ENCODE results near the gene AUTS2. TPM values are rescaled to one million over a fixed set of nuclear protein-coding genes. Genes with fewer than 3 reads are reported as not detected.

The AUTS2 gene
- total and polyA plus RNA-seq, 7 experiments from 2014 or later = 0.40 to 31.7 (median 4.2) TPM

GRCh38 chr7:70137126-70137525, 538.9 kb downstream of the AUTS2 start:
- intact Hi-C loops (cut with micrococcal nuclease) = no loop called here
- Histone ChIP-seq H3K4me3 (ENCODE audit: low read length) (no peak overlapping the region), H3K9me3 (ENCODE audit: control insufficient read depth in 2 of 3, low read length in 3 of 3) (no peaks in the 10 kb centered on the region), H3K36me3 (ENCODE audit: control insufficient read depth in 2 of 3, insufficient read depth in 3 of 3, low read length in 3 of 3) (no peaks in the 10 kb centered on the region), H3K4me1 (ENCODE audit: control insufficient read depth in 2 of 2, insufficient read depth in 2 of 2, low read length in 2 of 2) (no peaks in the 10 kb centered on the region), H3K27me3 (ENCODE audit: control insufficient read depth in 2 of 2, insufficient read depth in 2 of 2, low read length in 2 of 2) (no peaks in the 10 kb centered on the region), H3K27ac (ENCODE audit: low read depth, low read length) (no peak overlapping the region)
- Mint-ChIP-seq H3K36me3 (no peaks in the 10 kb centered on the region), H3K4me1 (no peaks in the 10 kb centered on the region), H3K9me3 (peaks cover 0 to 5% (median 0%) of the 10 kb centered on the region in 11 donors), H3K27me3 (no peaks in the 10 kb centered on the region), H3K27ac (no peak overlapping the region), H3K4me3 (no peak overlapping the region)
- ATAC-seq = no peak
- no peak for DNase-seq
- CTCF ChIA-PET = no interaction called here
- POLR2A ChIA-PET = no interaction called here

- no peak overlapping the region for H3K27ac Mint-ChIP-seq
- intact Hi-C loops (cut with micrococcal nuclease) = loop anchor here in 1 of 2 donors (10.0 kb wide), 1 partner anchor 58 kb away; no protein-coding TSS in a partner anchor
- H3K9me3 Mint-ChIP-seq = peaks cover 0 to 5% (median 0%) of the 10 kb centered on the region in 11 donors
- no peaks in the 10 kb centered on the region for H3K4me1 ChIP-seq (ENCODE audit: control insufficient read depth in 2 of 2, insufficient read depth in 2 of 2, low read length in 2 of 2)
- H3K4me1 Mint-ChIP-seq = no peaks in the 10 kb centered on the region
- H3K4me3 Mint-ChIP-seq = no peak overlapping the region
- no peaks in the 10 kb centered on the region for H3K36me3 ChIP-seq (ENCODE audit: control insufficient read depth in 2 of 3, insufficient read depth in 3 of 3, low read length in 3 of 3)
- no peaks in the 10 kb centered on the region for H3K27me3 Mint-ChIP-seq
- no peaks in the 10 kb centered on the region for H3K9me3 ChIP-seq (ENCODE audit: control insufficient read depth in 2 of 3, low read length in 3 of 3)
- no peak for ATAC-seq
- H3K4me3 ChIP-seq (ENCODE audit: low read length) = no peak overlapping the region
- H3K27ac ChIP-seq (ENCODE audit: low read depth, low read length) = no peak overlapping the region
- no peaks in the 10 kb centered on the region for H3K27me3 ChIP-seq (ENCODE audit: control insufficient read depth in 2 of 2, insufficient read depth in 2 of 2, low read length in 2 of 2)
- CTCF ChIA-PET = no interaction called here
- POLR2A ChIA-PET = no interaction called here
- H3K36me3 Mint-ChIP-seq = no peaks in the 10 kb centered on the region
- no peak for DNase-seq
Measured at GRCh38 chr7:70142247-70142932, 544.1 kb downstream of the AUTS2 start.

- no peaks in the 10 kb centered on the region for H3K4me1 Mint-ChIP-seq
- CTCF ChIA-PET = no interaction called here
- no peaks in the 10 kb centered on the region for H3K4me1 ChIP-seq (ENCODE audit: control insufficient read depth in 2 of 2, insufficient read depth in 2 of 2, low read length in 2 of 2)
- no peaks in the 10 kb centered on the region for H3K27me3 ChIP-seq (ENCODE audit: control insufficient read depth in 2 of 2, insufficient read depth in 2 of 2, low read length in 2 of 2)
- ATAC-seq = no peak
- no peak overlapping the region for H3K4me3 ChIP-seq (ENCODE audit: low read length)
- intact Hi-C loops (cut with micrococcal nuclease) = loop anchor here in 1 of 2 donors (10.0 kb wide), 1 partner anchor 59 kb away; no protein-coding TSS in a partner anchor
- no peak for DNase-seq
- no peaks in the 10 kb centered on the region for H3K36me3 ChIP-seq (ENCODE audit: control insufficient read depth in 2 of 3, insufficient read depth in 3 of 3, low read length in 3 of 3)
- no peaks in the 10 kb centered on the region for H3K27me3 Mint-ChIP-seq
- POLR2A ChIA-PET = no interaction called here
- no peaks in the 10 kb centered on the region for H3K9me3 ChIP-seq (ENCODE audit: control insufficient read depth in 2 of 3, low read length in 3 of 3)
- no peaks in the 10 kb centered on the region for H3K36me3 Mint-ChIP-seq
- H3K9me3 Mint-ChIP-seq = peaks cover 0 to 5% (median 0%) of the 10 kb centered on the region in 11 donors
- no peak overlapping the region for H3K27ac Mint-ChIP-seq
- no peak overlapping the region for H3K4me3 Mint-ChIP-seq
- H3K27ac ChIP-seq (ENCODE audit: low read depth, low read length) = no peak overlapping the region
Measured at GRCh38 chr7:70143075-70144044, 545.1 kb downstream of the AUTS2 start.

- Mint-ChIP-seq H3K4me1 (no peaks in the 10 kb centered on the region), H3K27ac (no peak overlapping the region), H3K27me3 (no peaks in the 10 kb centered on the region), H3K4me3 (no peak overlapping the region), H3K36me3 (peaks cover 0 to 3% (median 0%) of the 10 kb centered on the region in 5 donors), H3K9me3 (peaks cover 0 to 18% (median 7%) of the 10 kb centered on the region in 11 donors)
- Histone ChIP-seq H3K9me3 (ENCODE audit: control insufficient read depth in 2 of 3, low read length in 3 of 3) (no peaks in the 10 kb centered on the region), H3K27ac (ENCODE audit: low read depth, low read length) (no peak overlapping the region), H3K27me3 (ENCODE audit: control insufficient read depth in 2 of 2, insufficient read depth in 2 of 2, low read length in 2 of 2) (no peaks in the 10 kb centered on the region), H3K4me3 (ENCODE audit: low read length) (no peak overlapping the region), H3K36me3 (ENCODE audit: control insufficient read depth in 2 of 3, insufficient read depth in 3 of 3, low read length in 3 of 3) (no peaks in the 10 kb centered on the region), H3K4me1 (ENCODE audit: control insufficient read depth in 2 of 2, insufficient read depth in 2 of 2, low read length in 2 of 2) (no peaks in the 10 kb centered on the region)
- ChIA-PET CTCF (no interaction called here), POLR2A (no interaction called here)
- intact Hi-C loops (cut with micrococcal nuclease) = loop anchor here in 1 of 2 donors (10.0 kb wide), 1 partner anchor 64 kb away; no protein-coding TSS in a partner anchor
- no peak for ATAC-seq
- DNase-seq = no peak
Measured at GRCh38 chr7:70148997-70149396, 550.7 kb downstream of the AUTS2 start.

GRCh38 chr7:70152313-70152712, 554.0 kb downstream of the AUTS2 start:
- no peaks in the 10 kb centered on the region for H3K4me1 ChIP-seq (ENCODE audit: control insufficient read depth in 2 of 2, insufficient read depth in 2 of 2, low read length in 2 of 2)
- ATAC-seq (no peak), DNase-seq (no peak)
- H3K27me3 ChIP-seq (ENCODE audit: control insufficient read depth in 2 of 2, insufficient read depth in 2 of 2, low read length in 2 of 2) = no peaks in the 10 kb centered on the region
- Mint-ChIP-seq H3K27me3 (no peaks in the 10 kb centered on the region), H3K4me3 (no peak overlapping the region), H3K4me1 (no peaks in the 10 kb centered on the region), H3K9me3 (peaks cover 0 to 18% (median 7%) of the 10 kb centered on the region in 11 donors), H3K36me3 (peaks cover 0 to 3% (median 0%) of the 10 kb centered on the region in 5 donors), H3K27ac (no peak overlapping the region)
- ChIA-PET POLR2A (no interaction called here), CTCF (no interaction called here)
- H3K27ac ChIP-seq (ENCODE audit: low read depth, low read length) = no peak overlapping the region
- H3K4me3 ChIP-seq (ENCODE audit: low read length) = no peak overlapping the region
- intact Hi-C loops (cut with micrococcal nuclease) = no loop called here
- no peaks in the 10 kb centered on the region for H3K9me3 ChIP-seq (ENCODE audit: control insufficient read depth in 2 of 3, low read length in 3 of 3)
- no peaks in the 10 kb centered on the region for H3K36me3 ChIP-seq (ENCODE audit: control insufficient read depth in 2 of 3, insufficient read depth in 3 of 3, low read length in 3 of 3)

GRCh38 chr7:70153933-70154332, 555.7 kb downstream of the AUTS2 start:
- Mint-ChIP-seq H3K4me3 (no peak overlapping the region), H3K4me1 (no peaks in the 10 kb centered on the region), H3K27me3 (no peaks in the 10 kb centered on the region), H3K9me3 (peaks cover 0 to 18% (median 7%) of the 10 kb centered on the region in 11 donors), H3K27ac (no peak overlapping the region), H3K36me3 (peaks cover 0 to 3% (median 0%) of the 10 kb centered on the region in 5 donors)
- DNase-seq (no peak), ATAC-seq (no peak)
- ChIA-PET POLR2A (no interaction called here), CTCF (no interaction called here)
- no peaks in the 10 kb centered on the region for H3K9me3 ChIP-seq (ENCODE audit: control insufficient read depth in 2 of 3, low read length in 3 of 3)
- H3K4me1 ChIP-seq (ENCODE audit: control insufficient read depth in 2 of 2, insufficient read depth in 2 of 2, low read length in 2 of 2) = no peaks in the 10 kb centered on the region
- no peaks in the 10 kb centered on the region for H3K27me3 ChIP-seq (ENCODE audit: control insufficient read depth in 2 of 2, insufficient read depth in 2 of 2, low read length in 2 of 2)
- no peaks in the 10 kb centered on the region for H3K36me3 ChIP-seq (ENCODE audit: control insufficient read depth in 2 of 3, insufficient read depth in 3 of 3, low read length in 3 of 3)
- intact Hi-C loops (cut with micrococcal nuclease) = no loop called here
- no peak overlapping the region for H3K27ac ChIP-seq (ENCODE audit: low read depth, low read length)
- no peak overlapping the region for H3K4me3 ChIP-seq (ENCODE audit: low read length)

Measured in naive thymus-derived CD4-positive, alpha-beta T cell (primary cell).